HEK293 (cell line): ENCODE data around the gene CACNA2D3.

ENCODE experiments used
- CTCF ChIP-seq: fragments of 450-650 bp; formaldehyde crosslinking; IDR thresholded peaks from 2 replicates; pipeline ENCODE4 v1.5.1; 2016; ENCODE audit warnings: missing biosample characterization, missing genetic modification characterization
- GLIS1 ChIP-seq: fragments of 450-650 bp; formaldehyde crosslinking; IDR thresholded peaks from 2 replicates; pipeline ENCODE4 v1.5.1; 2016; ENCODE audit warnings: missing biosample characterization, missing genetic modification characterization
- MEIS1 ChIP-seq: sonication (generic); formaldehyde crosslinking; IDR thresholded peaks from 2 replicates; pipeline ENCODE4 v1.8.1; 2022; ENCODE audit warnings: missing genetic modification reagents, mild to moderate bottlenecking, borderline replicate concordance
- OSR2 ChIP-seq: fragments of 450-650 bp; formaldehyde crosslinking; IDR thresholded peaks from 2 replicates; pipeline ENCODE4 v1.5.1; 2016; ENCODE audit warnings: missing biosample characterization, missing genetic modification characterization
- PRDM1 ChIP-seq: fragments of 450-650 bp; formaldehyde crosslinking; IDR thresholded peaks from 2 replicates; pipeline ENCODE4; 2016; ENCODE audit warnings: missing biosample characterization, missing genetic modification characterization
- PRDM4 ChIP-seq: fragments of 450-650 bp; formaldehyde crosslinking; IDR thresholded peaks from 2 replicates; pipeline ENCODE4 v1.5.1; 2017; ENCODE audit warnings: missing biosample characterization, missing genetic modification characterization
- SCRT1 ChIP-seq: fragments of 450-650 bp; formaldehyde crosslinking; IDR thresholded peaks from 2 replicates; pipeline ENCODE4 v1.5.1; 2016; ENCODE audit warnings: missing biosample characterization, missing genetic modification characterization, borderline replicate concordance
- YY1 ChIP-seq: fragments of 450-650 bp; formaldehyde crosslinking; IDR thresholded peaks from 2 replicates; pipeline ENCODE4 v1.5.1; 2018; ENCODE audit warnings: missing biosample characterization, missing genetic modification characterization
- ZBTB17 ChIP-seq: fragments of 450-650 bp; formaldehyde crosslinking; IDR thresholded peaks from 2 replicates; pipeline ENCODE4 v1.5.1; 2016; ENCODE audit warnings: missing biosample characterization, missing genetic modification characterization
- ZBTB26 ChIP-seq: fragments of 450-650 bp; formaldehyde crosslinking; optimal IDR thresholded peaks from 2 replicates; pipeline ENCODE3; 2016; ENCODE audit warnings: missing biosample characterization, mild to moderate bottlenecking, missing genetic modification characterization
- ZBTB44 ChIP-seq: fragments of 450-650 bp; IDR thresholded peaks from 2 replicates; pipeline ENCODE4 v1.5.1; 2018; ENCODE audit warnings: missing biosample characterization, mild to moderate bottlenecking, missing genetic modification characterization
- ZBTB6 ChIP-seq: fragments of 450-650 bp; formaldehyde crosslinking; IDR thresholded peaks from 2 replicates; pipeline ENCODE4 v1.5.1; 2017; ENCODE audit warnings: missing biosample characterization, missing genetic modification characterization
- ZIC2 ChIP-seq: fragments of 450-650 bp; formaldehyde crosslinking; IDR thresholded peaks from 2 replicates; pipeline ENCODE4 v1.5.1; 2016; ENCODE audit warnings: missing biosample characterization, missing genetic modification characterization
- ZNF174 ChIP-seq: fragments of 450-650 bp; formaldehyde crosslinking; IDR thresholded peaks from 2 replicates; pipeline ENCODE4 v1.5.0; 2017; ENCODE audit warnings: missing biosample characterization, mild to moderate bottlenecking, missing genetic modification characterization
- ZNF184 ChIP-seq: fragments of 450-650 bp; IDR thresholded peaks from 2 replicates; pipeline ENCODE4 v1.5.1; 2018; ENCODE audit warnings: missing biosample characterization, mild to moderate bottlenecking, missing genetic modification characterization
- ZNF19 ChIP-seq: fragments of 450-650 bp; formaldehyde crosslinking; IDR thresholded peaks from 2 replicates; pipeline ENCODE4; 2016; ENCODE audit warnings: missing biosample characterization, missing genetic modification characterization, low read depth
- ZNF23 ChIP-seq: fragments of 450-650 bp; formaldehyde crosslinking; IDR thresholded peaks from 2 replicates; pipeline ENCODE4 v1.5.1; 2016; ENCODE audit warnings: missing biosample characterization, missing genetic modification characterization, borderline replicate concordance
- ZNF354C ChIP-seq: fragments of 450-650 bp; formaldehyde crosslinking; IDR thresholded peaks from 2 replicates; pipeline ENCODE4 v1.5.1; 2016; ENCODE audit warnings: missing biosample characterization, missing genetic modification characterization, low read depth, borderline replicate concordance
- ZNF404 ChIP-seq: fragments of 450-650 bp; formaldehyde crosslinking; IDR thresholded peaks from 2 replicates; pipeline ENCODE4 v1.5.1; 2017; ENCODE audit warnings: missing biosample characterization, missing genetic modification characterization
- ZNF518A ChIP-seq: fragments of 450-650 bp; formaldehyde crosslinking; conservative IDR thresholded peaks from 2 replicates; pipeline ENCODE4 v1.5.1; 2016; ENCODE audit warnings: low read depth, missing biosample characterization, missing genetic modification characterization
- ZNF610 ChIP-seq: fragments of 450-650 bp; formaldehyde crosslinking; IDR thresholded peaks from 2 replicates; pipeline ENCODE4 v1.5.1; 2016; ENCODE audit warnings: missing biosample characterization, missing genetic modification characterization, borderline replicate concordance
- ZNF629 ChIP-seq: fragments of 450-650 bp; formaldehyde crosslinking; IDR thresholded peaks from 2 replicates; pipeline ENCODE4 v1.5.1; 2017; ENCODE audit warnings: missing biosample characterization, missing genetic modification characterization
- ZNF701 ChIP-seq: fragments of 450-650 bp; formaldehyde crosslinking; IDR thresholded peaks from 2 replicates; pipeline ENCODE4 v1.5.1; 2016; ENCODE audit warnings: missing biosample characterization, missing genetic modification characterization
- ZSCAN16 ChIP-seq: fragments of 450-650 bp; formaldehyde crosslinking; IDR thresholded peaks from 2 replicates; pipeline ENCODE4 v1.5.1; 2016; ENCODE audit warnings: missing biosample characterization, missing genetic modification characterization
- ZSCAN23 ChIP-seq: fragments of 450-650 bp; formaldehyde crosslinking; IDR thresholded peaks from 2 replicates; pipeline ENCODE4 v1.5.1; 2016; ENCODE audit warnings: missing biosample characterization, missing genetic modification characterization
- TF ChIP-seq, protein P1 (sequence below): fragments of 450-650 bp; formaldehyde crosslinking; IDR thresholded peaks from 2 replicates; pipeline ENCODE4 v1.5.1; 2016; ENCODE audit warnings: missing biosample characterization, missing genetic modification characterization

Gene CACNA2D3

GRCh38 chr3:54891540-54891897, 769.2 kb downstream of the CACNA2D3 start (continued):
- TF ChIP-seq, protein P1, sequence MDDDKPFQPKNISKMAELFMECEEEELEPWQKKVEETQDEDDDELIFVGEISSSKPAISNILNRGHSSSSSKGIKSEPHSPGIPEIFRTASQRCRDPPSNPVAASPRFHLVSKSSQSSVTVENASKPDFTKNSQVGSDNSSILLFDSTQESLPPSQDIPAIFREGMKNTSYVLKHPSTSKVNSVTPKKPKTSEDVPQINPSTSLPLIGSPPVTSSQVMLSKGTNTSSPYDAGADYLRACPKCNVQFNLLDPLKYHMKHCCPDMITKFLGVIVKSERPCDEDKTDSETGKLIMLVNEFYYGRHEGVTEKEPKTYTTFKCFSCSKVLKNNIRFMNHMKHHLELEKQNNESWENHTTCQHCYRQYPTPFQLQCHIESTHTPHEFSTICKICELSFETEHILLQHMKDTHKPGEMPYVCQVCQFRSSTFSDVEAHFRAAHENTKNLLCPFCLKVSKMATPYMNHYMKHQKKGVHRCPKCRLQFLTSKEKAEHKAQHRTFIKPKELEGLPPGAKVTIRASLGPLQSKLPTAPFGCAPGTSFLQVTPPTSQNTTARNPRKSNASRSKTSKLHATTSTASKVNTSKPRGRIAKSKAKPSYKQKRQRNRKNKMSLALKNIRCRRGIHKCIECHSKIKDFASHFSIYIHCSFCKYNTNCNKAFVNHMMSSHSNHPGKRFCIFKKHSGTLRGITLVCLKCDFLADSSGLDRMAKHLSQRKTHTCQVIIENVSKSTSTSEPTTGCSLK (tag by site-specific recombination): no peak
- TF ChIP-seq ZIC2 (peak; percentile 89), ZBTB26 (tag by site-specific recombination) (no peak), ZNF19 (tag by site-specific recombination) (no peak), ZNF184 (tag by site-specific recombination) (no peak), ZNF629 (no peak), ZNF404 (tag by site-specific recombination) (no peak), ZNF174 (tag by site-specific recombination) (no peak), GLIS1 (tag by site-specific recombination) (peak; percentile 99), ZBTB44 (tag by site-specific recombination) (no peak), YY1 (tag by site-specific recombination) (no peak), ZBTB17 (tag by site-specific recombination) (no peak), ZNF354C (tag by site-specific recombination) (no peak), MEIS1 (CRISPR knock-in tag) (no peak), ZNF23 (no peak), ZSCAN23 (tag by site-specific recombination) (no peak), CTCF (tag by site-specific recombination) (no peak; the same call in 1 of the 2 replicates), PRDM1 (no peak), ZBTB6 (no peak), SCRT1 (tag by site-specific recombination) (no peak), ZNF610 (tag by site-specific recombination) (no peak), ZNF518A (no peak), ZSCAN16 (tag by site-specific recombination) (no peak), PRDM4 (no peak), OSR2 (tag by site-specific recombination) (peak; percentile 60; the same call in 1 of the 2 replicates), ZNF701 (tag by site-specific recombination) (no peak)
